ENCODE measurements around the gene PFN3. TPM values are rescaled to one million over a fixed set of nuclear protein-coding genes. Genes with fewer than 3 reads are reported as not detected.
A peak's percentile ranks its signal among the peaks of the same experiment; 100 is the strongest.

Gene PFN3
- total RNA-seq, 1 experiment from 2014 or later: not detected

DNA sequence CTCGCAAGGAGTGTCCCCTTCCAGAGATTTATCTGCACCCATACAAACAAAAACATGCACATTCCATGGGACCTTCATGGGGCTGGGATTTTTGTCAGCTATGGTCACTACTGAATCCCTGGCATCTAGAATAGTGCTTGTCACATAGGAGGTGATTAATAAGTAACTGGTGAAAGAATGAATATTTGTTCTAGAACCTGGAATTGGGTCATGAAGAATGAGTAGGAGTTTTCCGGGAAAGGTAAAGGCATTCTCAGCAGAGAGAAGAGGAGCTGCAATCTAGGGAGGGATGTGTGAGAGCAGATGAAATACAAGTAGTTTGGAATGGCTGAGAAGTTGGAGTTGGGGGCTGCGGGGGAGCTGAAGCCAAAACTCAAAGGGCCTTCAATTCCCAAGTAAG lies 46.2 kb downstream of the PFN3 start:
- Histone ChIP-seq H3K4me3 (no peak overlapping the region), H3K4me2 (no peak overlapping the region), H3K9me2 (ENCODE audit: insufficient read depth) (no peaks in the 10 kb centered on the region), H3K36me3 (ENCODE audit: low read depth) (0 out of 2 replicates have a peak, but pooled peaks cover 1% of the 10 kb centered on the region), H2AFZ (no peak overlapping the region), H3K4me1 (replicated peaks; ENCODE audit: insufficient read depth) (peaks cover 16% of the 10 kb centered on the region), H4K20me1 (ENCODE audit: insufficient read depth) (no peaks in the 10 kb centered on the region), H3K27ac (no peak overlapping the region), H3F3A (ENCODE audit: insufficient read depth, low read depth) (0 out of 2 replicates have a peak, but pooled peaks cover 3% of the 10 kb centered on the region), H3K27me3 (ENCODE audit: insufficient read depth, low read depth) (peaks cover 10% of the 10 kb centered on the region; the same call in 1 of the 2 replicates), H3K79me2 (ENCODE audit: low read depth) (peaks cover 21% of the 10 kb centered on the region), H3K9me3 (ENCODE audit: insufficient read depth, low read depth) (no peaks in the 10 kb centered on the region)
- no peak for DNase-seq
- ChIA-PET POLR2A (ENCODE audit: unreplicated experiment) (no interaction called here), CTCF (no interaction called here)
- BruUV-seq (replicated peaks): no TSS peak
- TF ChIP-seq EZH2 (IDR thresholded peaks at IDR 0.05; ENCODE audit: low read depth) (no peak), CTCF (conservative IDR thresholded peaks at IDR 0.05) (no peak)
- intact Hi-C loops (cut with micrococcal nuclease; ENCODE audit: unreplicated experiment): loop anchor here (5.0 kb wide), 1 partner anchor 38 kb away; no protein-coding TSS in a partner anchor

- BruUV-seq (replicated peaks): no TSS peak
- intact Hi-C loops (cut with micrococcal nuclease; ENCODE audit: unreplicated experiment): loop anchor here (5.0 kb wide), 1 partner anchor 39 kb away; no protein-coding TSS in a partner anchor
- H3K9me3 ChIP-seq (ENCODE audit: insufficient read depth, low read depth): no peaks in the 10 kb centered on the region
- peaks cover 7% of the 10 kb centered on the region; the same call in 1 of the 2 replicates for H3K27me3 ChIP-seq (ENCODE audit: insufficient read depth, low read depth)
- no peak for TF ChIP-seq CTCF (conservative IDR thresholded peaks at IDR 0.05)
- no peak overlapping the region for H3K4me2 ChIP-seq
- H2AFZ ChIP-seq: no peak overlapping the region
- H3K4me3 ChIP-seq: no peak overlapping the region
- ChIA-PET CTCF (no interaction called here), POLR2A (ENCODE audit: unreplicated experiment) (no interaction called here)
- no peaks in the 10 kb centered on the region for H4K20me1 ChIP-seq (ENCODE audit: insufficient read depth)
- peaks cover 33% of the 10 kb centered on the region for H3K79me2 ChIP-seq (ENCODE audit: low read depth)
- H3F3A ChIP-seq (ENCODE audit: insufficient read depth, low read depth): 0 out of 2 replicates have a peak, but pooled peaks cover 3% of the 10 kb centered on the region
- no peak overlapping the region for H3K27ac ChIP-seq
- DNase-seq: no peak
- H3K36me3 ChIP-seq (ENCODE audit: low read depth): 0 out of 2 replicates have a peak, but pooled peaks cover 6% of the 10 kb centered on the region
- H3K9me2 ChIP-seq (ENCODE audit: insufficient read depth): no peaks in the 10 kb centered on the region
- H3K4me1 ChIP-seq (replicated peaks; ENCODE audit: insufficient read depth): peaks cover 20% of the 10 kb centered on the region
These were observed 47.4 kb downstream of the PFN3 start for GRCh38 chr5:177353093-177353492.

- Histone ChIP-seq H3K4me1 (replicated peaks; ENCODE audit: insufficient read depth) (peaks cover 20% of the 10 kb centered on the region), H3K27me3 (ENCODE audit: insufficient read depth, low read depth) (no peaks in the 10 kb centered on the region), H2AFZ (peak within 1 kb of the TSS; percentile 81), H3K4me3 (peak within 1 kb of the TSS; percentile 78), H3K4me2 (peak within 1 kb of the TSS; percentile 88), H3K9me3 (ENCODE audit: insufficient read depth, low read depth) (no peaks in the 10 kb centered on the region), H3K27ac (peak within 1 kb of the TSS; percentile 85), H3K79me2 (ENCODE audit: low read depth) (peaks cover 47% of the 10 kb centered on the region), H3K9me2 (ENCODE audit: insufficient read depth) (no peaks in the 10 kb centered on the region), H3F3A (ENCODE audit: insufficient read depth, low read depth) (0 out of 2 replicates have a peak, but pooled peaks cover 8% of the 10 kb centered on the region), H3K36me3 (ENCODE audit: low read depth) (0 out of 2 replicates have a peak, but pooled peaks cover 6% of the 10 kb centered on the region), H4K20me1 (ENCODE audit: insufficient read depth) (peaks cover 11% of the 10 kb centered on the region)
- intact Hi-C loops (cut with micrococcal nuclease; ENCODE audit: unreplicated experiment): loop anchor here (5.0 kb wide), 1 partner anchor 41 kb away; no protein-coding TSS in a partner anchor
- ChIA-PET CTCF (interaction anchor here (0.6 to 1.3 kb wide), 8 partner anchors 15 to 74 kb away, joined by 3 to 12 read pairs (median 4); partner anchors contain the start of gene GRK6), POLR2A (ENCODE audit: unreplicated experiment) (interaction anchor here (0.5 to 0.9 kb wide), 5 partner anchors 13 to 822 kb away, joined by 3 to 12 read pairs (median 7); no protein-coding TSS in a partner anchor)
- no peak for TF ChIP-seq EZH2 (IDR thresholded peaks at IDR 0.05; ENCODE audit: low read depth)
- TF ChIP-seq CTCF (conservative IDR thresholded peaks at IDR 0.05): no peak
- BruUV-seq (replicated peaks): TSS peak; percentile 91
- peak; percentile 88 to 92 for DNase-seq
These were observed 48.8 kb downstream of the PFN3 start, which contains the start of gene LMAN2 for GRCh38 chr5:177351392-177352329. LMAN2 (minus strand) TSS chr5:177351668; CDS start chr5:177351647, 21 bp downstream.
